C4-2B (cell line): ENCODE results near the gene SERPINA9.

ENCODE experiments used
- H3K27ac ChIP-seq: fragments of 450-650 bp; 2 replicates; pipeline ENCODE4 v1.5.1; 2017
- CTCF ChIP-seq: fragments of 450-650 bp; conservative IDR thresholded peaks from 2 replicates; pipeline ENCODE4 v1.5.1; 2017; ENCODE audit warnings: mild to moderate bottlenecking
- ZFX ChIP-seq: fragments of 450-650 bp; IDR thresholded peaks from 2 replicates; pipeline ENCODE4 v1.6.1; 2017

Gene SERPINA9

GRCh38 chr14:94501588-94502516 lies 25.9 kb upstream of the SERPINA9 start:
- no peak for TF ChIP-seq CTCF
- no peak for TF ChIP-seq ZFX
- no peak overlapping the region for H3K27ac ChIP-seq

- H3K27ac ChIP-seq = no peak overlapping the region
- TF ChIP-seq ZFX = no peak
- no peak for TF ChIP-seq CTCF
Measured at GRCh38 chr14:94500264-94500663, 24.3 kb upstream of the SERPINA9 start.

- TF ChIP-seq ZFX (no peak), CTCF (no peak)
- no peak overlapping the region for H3K27ac ChIP-seq
Measured at GRCh38 chr14:94499673-94500072, 23.7 kb upstream of the SERPINA9 start.

GRCh38 chr14:94498215-94498614 lies 22.2 kb upstream of the SERPINA9 start:
- H3K27ac ChIP-seq = no peak overlapping the region
- no peak for TF ChIP-seq ZFX
- no peak for TF ChIP-seq CTCF

- H3K27ac ChIP-seq = no peak overlapping the region
- TF ChIP-seq ZFX (no peak), CTCF (no peak)
Measured at GRCh38 chr14:94494085-94494484, 18.1 kb upstream of the SERPINA9 start.

GRCh38 chr14:94491511-94491910 lies 15.5 kb upstream of the SERPINA9 start:
- no peak for TF ChIP-seq CTCF
- no peak for TF ChIP-seq ZFX
- no peak overlapping the region for H3K27ac ChIP-seq

GRCh38 chr14:94489336-94489735 lies 13.3 kb upstream of the SERPINA9 start:
- no peak overlapping the region for H3K27ac ChIP-seq
- TF ChIP-seq ZFX (no peak), CTCF (no peak)
